MM.1S (cell line): Measurements from ENCODE around the gene SH3PXD2A.

Experiments
- DNase-seq: peaks from one replicate; pipeline ENCODE4 v3.0.0-alpha.2; 2015
- H2AFZ ChIP-seq: fragments of 300-600 bp; sonication (generic); 2 replicates; pipeline ENCODE4 v1.6.0; 2016; ENCODE audit warnings: antibody characterized with exemption, low read length
- H3F3A ChIP-seq: fragments of 300-600 bp; sonication (generic); 2 replicates; pipeline ENCODE4 v1.6.1; 2016; ENCODE audit warnings: mild to moderate bottlenecking, antibody characterized with exemption, low read length, moderate library complexity, mixed read lengths; ENCODE audit not compliant: insufficient read depth
- H3K27ac ChIP-seq: fragments of 300-600 bp; sonication (generic); 2 replicates; pipeline ENCODE4 v1.5.1; 2016; ENCODE audit warnings: mild to moderate bottlenecking, low read length
- H3K27me3 ChIP-seq: fragments of 300-600 bp; sonication (generic); replicated peaks from 2 replicates; pipeline ENCODE4 v1.6.0; 2016; ENCODE audit warnings: low read length; ENCODE audit not compliant: insufficient read depth
- H3K36me3 ChIP-seq: fragments of 300-600 bp; sonication (generic); replicated peaks from 2 replicates; pipeline ENCODE4 v1.6.1; 2016; ENCODE audit warnings: mild to moderate bottlenecking, low read length, mixed read lengths; ENCODE audit not compliant: insufficient read depth
- H3K4me1 ChIP-seq: fragments of 300-600 bp; sonication (generic); 2 replicates; pipeline ENCODE4 v1.6.1; 2016; ENCODE audit warnings: low read length, mixed read lengths
- H3K4me2 ChIP-seq: fragments of 300-600 bp; sonication (generic); 2 replicates; pipeline ENCODE4 v1.6.0; 2016; ENCODE audit warnings: low read depth, low read length
- H3K4me3 ChIP-seq: fragments of 300-600 bp; sonication (generic); 2 replicates; pipeline ENCODE4 v1.5.1; 2016; ENCODE audit warnings: low read length, mixed read lengths
- H3K79me2 ChIP-seq: fragments of 300-600 bp; sonication (generic); 2 replicates; pipeline ENCODE4 v1.6.1; 2016; ENCODE audit warnings: mixed run types, low read length, mixed read lengths
- H3K9ac ChIP-seq: fragments of 300-600 bp; sonication (generic); 2 replicates; pipeline ENCODE4 v1.6.1; 2016; ENCODE audit warnings: low read length, mixed read lengths
- H3K9me2 ChIP-seq: fragments of 300-600 bp; sonication (generic); replicated peaks from 2 replicates; pipeline ENCODE4 v1.6.1; 2016; ENCODE audit warnings: mild to moderate bottlenecking, low read length, mixed read lengths; ENCODE audit not compliant: insufficient read depth
- H3K9me3 ChIP-seq: fragments of 300-600 bp; sonication (generic); replicated peaks from 2 replicates; pipeline ENCODE4 v1.6.1; 2016; ENCODE audit warnings: mild to moderate bottlenecking, low read length, mixed read lengths; ENCODE audit not compliant: insufficient read depth
- H4K20me1 ChIP-seq: fragments of 300-600 bp; sonication (generic); 2 replicates; pipeline ENCODE4 v1.6.1; 2016; ENCODE audit warnings: mild to moderate bottlenecking, low read length, moderate library complexity, mixed read lengths; ENCODE audit not compliant: insufficient read depth
- CTCF ChIP-seq: fragments of 300-600 bp; sonication (generic); IDR thresholded peaks from 2 replicates; pipeline ENCODE4 v1.5.1; 2016; ENCODE audit warnings: antibody characterized with exemption, low read length, mixed read lengths
- EZH2 ChIP-seq: fragments of 300-600 bp; sonication (generic); optimal IDR thresholded peaks from 2 replicates; pipeline ENCODE3; 2017; ENCODE audit warnings: low read depth, mild to moderate bottlenecking, antibody characterized with exemption, low read length, mixed read lengths
- EZH2phosphoT487 ChIP-seq: fragments of 300-600 bp; sonication (generic); IDR thresholded peaks from 2 replicates; pipeline ENCODE4 v1.6.1; 2018; ENCODE audit warnings: antibody characterized with exemption, low read length

SH3PXD2A gene

GRCh38 chr10:103797857-103798256, 57.5 kb downstream of the SH3PXD2A start:
- no peaks in the 10 kb centered on the region for H3K9me3 ChIP-seq
- no peak for DNase-seq
- TF ChIP-seq CTCF (no peak), EZH2phosphoT487 (no peak), EZH2 (no peak)
- no peak overlapping the region for H3K4me2 ChIP-seq
- H3K79me2 ChIP-seq: no peaks in the 10 kb centered on the region
- no peaks in the 10 kb centered on the region for H3K9me2 ChIP-seq
- peaks cover 19% of the 10 kb centered on the region for H3K4me1 ChIP-seq
- H3K4me3 ChIP-seq: no peak overlapping the region
- no peaks in the 10 kb centered on the region for H4K20me1 ChIP-seq
- H3K27me3 ChIP-seq: no peaks in the 10 kb centered on the region
- H3K36me3 ChIP-seq: no peaks in the 10 kb centered on the region
- H3K27ac ChIP-seq: no peak overlapping the region
- no peak overlapping the region for H2AFZ ChIP-seq
- H3K9ac ChIP-seq: no peak overlapping the region
- H3F3A ChIP-seq: peaks cover 7% of the 10 kb centered on the region; the same call in 1 of the 2 replicates

- Histone ChIP-seq H2AFZ (no peak overlapping the region), H3K9ac (no peak overlapping the region), H3K27ac (no peak overlapping the region), H3K4me1 (peaks cover 12% of the 10 kb centered on the region), H3K79me2 (no peaks in the 10 kb centered on the region), H3F3A (peaks cover 7% of the 10 kb centered on the region; the same call in 1 of the 2 replicates), H3K27me3 (no peaks in the 10 kb centered on the region), H3K4me2 (no peak overlapping the region), H3K9me3 (no peaks in the 10 kb centered on the region), H3K4me3 (no peak overlapping the region), H4K20me1 (no peaks in the 10 kb centered on the region), H3K9me2 (no peaks in the 10 kb centered on the region), H3K36me3 (no peaks in the 10 kb centered on the region)
- TF ChIP-seq EZH2phosphoT487 (no peak), EZH2 (no peak), CTCF (no peak)
- DNase-seq: no peak
Observed at GRCh38 chr10:103795634-103796270, 59.6 kb downstream of the SH3PXD2A start.

GRCh38 chr10:103794996-103795395, 60.4 kb downstream of the SH3PXD2A start:
- Histone ChIP-seq H2AFZ (no peak overlapping the region), H4K20me1 (no peaks in the 10 kb centered on the region), H3K9ac (no peak overlapping the region), H3K4me3 (no peak overlapping the region), H3F3A (peaks cover under 1% of the 10 kb centered on the region; the same call in 1 of the 2 replicates), H3K27me3 (no peaks in the 10 kb centered on the region), H3K36me3 (no peaks in the 10 kb centered on the region), H3K9me3 (no peaks in the 10 kb centered on the region), H3K9me2 (no peaks in the 10 kb centered on the region), H3K4me1 (peaks cover 6% of the 10 kb centered on the region), H3K27ac (no peak overlapping the region), H3K4me2 (no peak overlapping the region), H3K79me2 (no peaks in the 10 kb centered on the region)
- TF ChIP-seq CTCF (no peak), EZH2 (no peak), EZH2phosphoT487 (no peak)
- DNase-seq: no peak
